Activated T-cell treated with anti-CD3 and anti-CD28 coated beads, Interleukin-2, amount 50 U/mL, for 72 hours (primary cell): ENCODE measurements around the gene RIOX2. TPM values are rescaled to one million over a fixed set of nuclear protein-coding genes. Genes with fewer than 3 reads are reported as not detected.
"Not testable (repeated sequence)": the region's sequence is repeated elsewhere in the genome, so short reads cannot be mapped to it uniquely, and the experiment has no call there.

Source experiments
- ATAC-seq, 2 donors: fragments of 150-1000 bp; cut with Tn5 transposase; replicated peaks in 1 of 2; 2 replicates each; pipeline ENCODE4 v1.10.0; 2021; ENCODE audit warnings: moderate library complexity in 2 of 2, mild to moderate bottlenecking in 1 of 2
- DNase-seq, 2 donors: peaks; one replicate each; pipeline ENCODE4 v3.0.0; 2021 to 2022; ENCODE audit warnings: mixed read lengths in 1 of 2
- H3K27ac Mint-ChIP-seq: one replicate; pipeline ENCODE4 v1.8.0; 2022; ENCODE audit warnings: mild to moderate bottlenecking, moderate library complexity, mixed read lengths
- H3K27me3 Mint-ChIP-seq: one replicate; pipeline ENCODE4 v1.8.0; 2022; ENCODE audit warnings: low read depth, mixed read lengths
- H3K36me3 Mint-ChIP-seq, 2 donors: one replicate each; pipeline ENCODE4 v1.8.0; 2022; ENCODE audit warnings: mixed read lengths in 2 of 2, mild to moderate bottlenecking in 1 of 2; ENCODE audit not compliant: insufficient read depth in 2 of 2
- H3K4me1 Mint-ChIP-seq: one replicate; pipeline ENCODE4 v1.8.0; 2022; ENCODE audit warnings: low read depth, mixed read lengths
- H3K4me3 Mint-ChIP-seq, 2 donors: one replicate each; pipeline ENCODE4 v1.8.0; 2022; ENCODE audit warnings: mild to moderate bottlenecking in 2 of 2, mixed read lengths in 2 of 2, moderate library complexity in 2 of 2
- H3K9me3 Mint-ChIP-seq, 2 donors: one replicate each; pipeline ENCODE4 v1.8.0; 2022; ENCODE audit warnings: mixed read lengths in 2 of 2
- total RNA-seq, 2 donors: library from RNA; stranded (reverse); gene quantifications; one replicate each; pipeline ENCODE4 v1.2.3, GENCODE V29; 2022

The RIOX2 gene
- total RNA-seq: 10 to 100 TPM; 32.8 to 37.8 TPM

- DNase-seq (peak; percentile 84 to 86), ATAC-seq (peak; percentile 91 to 93)
- Mint-ChIP-seq H3K4me1 (peaks cover 78% of the 10 kb centered on the region), H3K9me3 (no peaks in the 10 kb centered on the region), H3K27ac (peak within 1 kb of the TSS; percentile 88), H3K27me3 (no peaks in the 10 kb centered on the region), H3K4me3 (peak within 1 kb of the TSS; percentile 87 to 89), H3K36me3 (peaks cover 2 to 5% of the 10 kb centered on the region in 2 donors)
Measured at GRCh38 chr3:97971679-97972567, at the start of gene RIOX2. TSS of gene RIOX2 (minus strand) at chr3:97972431. CDS start at chr3:97967593, 4,838 bp downstream.

GRCh38 chr3:98020412-98020811 is 48.2 kb upstream of the RIOX2 start:
- H3K36me3 Mint-ChIP-seq: no peaks in the 10 kb centered on the region
- DNase-seq (no peak), ATAC-seq (no peak)
- peaks cover 6% of the 10 kb centered on the region for H3K4me1 Mint-ChIP-seq
- H3K27ac Mint-ChIP-seq: no peak overlapping the region
- H3K4me3 Mint-ChIP-seq: no peak overlapping the region
- H3K9me3 Mint-ChIP-seq: no peaks in the 10 kb centered on the region
- H3K27me3 Mint-ChIP-seq: no peaks in the 10 kb centered on the region

GRCh38 chr3:98018301-98018700 is 46.1 kb upstream of the RIOX2 start:
- H3K36me3 Mint-ChIP-seq: no peaks in the 10 kb centered on the region
- no peak overlapping the region for H3K4me3 Mint-ChIP-seq
- no peak for ATAC-seq

GRCh38 chr3:98014268-98014585 is 42.0 kb upstream of the RIOX2 start:
- Mint-ChIP-seq H3K9me3 (no peaks in the 10 kb centered on the region), H3K4me1 (peaks cover under 1% of the 10 kb centered on the region), H3K36me3 (no peaks in the 10 kb centered on the region), H3K27ac (no peak overlapping the region), H3K4me3 (no peak overlapping the region), H3K27me3 (no peaks in the 10 kb centered on the region)
- ATAC-seq: no peak
- DNase-seq: no peak

More at GRCh38 chr3:98018301-98018700, 46.1 kb upstream of the RIOX2 start:
- Mint-ChIP-seq H3K4me1 (peaks cover 4% of the 10 kb centered on the region), H3K27me3 (no peaks in the 10 kb centered on the region), H3K27ac (no peak overlapping the region), H3K9me3 (no peaks in the 10 kb centered on the region)
- DNase-seq: no peak

GRCh38 chr3:98013411-98014267 is 41.4 kb upstream of the RIOX2 start:
- H3K27ac Mint-ChIP-seq: no peak overlapping the region
- no peak overlapping the region for H3K4me3 Mint-ChIP-seq
- no peaks in the 10 kb centered on the region for H3K27me3 Mint-ChIP-seq
- H3K4me1 Mint-ChIP-seq: peaks cover 7% of the 10 kb centered on the region
- H3K9me3 Mint-ChIP-seq: no peaks in the 10 kb centered on the region
- H3K36me3 Mint-ChIP-seq: no peaks in the 10 kb centered on the region
- DNase-seq (no peak), ATAC-seq (no peak)

GRCh38 chr3:98012979-98013378 is 40.7 kb upstream of the RIOX2 start:
- no peak for ATAC-seq

GRCh38 chr3:98010883-98011449 is 38.7 kb upstream of the RIOX2 start:
- peaks cover 19% of the 10 kb centered on the region for H3K4me1 Mint-ChIP-seq
- not testable (repeated sequence) for H3K4me3 Mint-ChIP-seq, DNase-seq, ATAC-seq, H3K27ac Mint-ChIP-seq, H3K27me3 Mint-ChIP-seq, H3K36me3 Mint-ChIP-seq, H3K9me3 Mint-ChIP-seq

More at GRCh38 chr3:98012979-98013378, 40.7 kb upstream of the RIOX2 start:
- peaks cover 7% of the 10 kb centered on the region for H3K4me1 Mint-ChIP-seq
- no peak overlapping the region for H3K27ac Mint-ChIP-seq
- H3K36me3 Mint-ChIP-seq: no peaks in the 10 kb centered on the region
- no peak overlapping the region for H3K4me3 Mint-ChIP-seq
- no peak for DNase-seq
- H3K27me3 Mint-ChIP-seq: no peaks in the 10 kb centered on the region
- H3K9me3 Mint-ChIP-seq: no peaks in the 10 kb centered on the region

GRCh38 chr3:98010194-98010882 is 38.1 kb upstream of the RIOX2 start:
- DNase-seq (no peak), ATAC-seq (no peak)
- no peaks in the 10 kb centered on the region for H3K36me3 Mint-ChIP-seq
- peaks cover 7% of the 10 kb centered on the region for H3K27me3 Mint-ChIP-seq
- H3K4me3 Mint-ChIP-seq: no peak overlapping the region
- H3K27ac Mint-ChIP-seq: no peak overlapping the region
- H3K4me1 Mint-ChIP-seq: peaks cover 19% of the 10 kb centered on the region
- H3K9me3 Mint-ChIP-seq: peaks cover 0 to 3% of the 10 kb centered on the region in 2 donors

GRCh38 chr3:98008855-98009254 is 36.6 kb upstream of the RIOX2 start:
- H3K27ac Mint-ChIP-seq: no peak overlapping the region
- H3K9me3 Mint-ChIP-seq: peaks cover 0 to 3% of the 10 kb centered on the region in 2 donors
- no peak for ATAC-seq
- H3K4me3 Mint-ChIP-seq: no peak overlapping the region
- no peaks in the 10 kb centered on the region for H3K36me3 Mint-ChIP-seq
- no peak for DNase-seq
- peaks cover 20% of the 10 kb centered on the region for H3K4me1 Mint-ChIP-seq
- peaks cover 7% of the 10 kb centered on the region for H3K27me3 Mint-ChIP-seq

GRCh38 chr3:98005438-98005837 is 33.2 kb upstream of the RIOX2 start:
- DNase-seq: no peak
- Mint-ChIP-seq H3K4me3 (no peak overlapping the region), H3K36me3 (no peaks in the 10 kb centered on the region), H3K27me3 (peaks cover 7% of the 10 kb centered on the region), H3K4me1 (peaks cover 28% of the 10 kb centered on the region), H3K9me3 (peaks cover 0 to 3% of the 10 kb centered on the region in 2 donors), H3K27ac (no peak overlapping the region)
- ATAC-seq: no peak

GRCh38 chr3:98004721-98005120 is 32.5 kb upstream of the RIOX2 start:
- H3K4me3 Mint-ChIP-seq: no peak overlapping the region
- peaks cover 0 to 3% of the 10 kb centered on the region in 2 donors for H3K9me3 Mint-ChIP-seq
- DNase-seq: no peak
- no peaks in the 10 kb centered on the region for H3K36me3 Mint-ChIP-seq
- H3K27me3 Mint-ChIP-seq: peaks cover 7% of the 10 kb centered on the region
- ATAC-seq: no peak
- H3K27ac Mint-ChIP-seq: no peak overlapping the region
- H3K4me1 Mint-ChIP-seq: peaks cover 28% of the 10 kb centered on the region

- peaks cover 20% of the 10 kb centered on the region for H3K4me1 Mint-ChIP-seq
- H3K4me3 Mint-ChIP-seq: no peak overlapping the region
- no peaks in the 10 kb centered on the region for H3K36me3 Mint-ChIP-seq
- peaks cover 7% of the 10 kb centered on the region for H3K27me3 Mint-ChIP-seq
- ATAC-seq (peak in 1 of 2 donors; percentile 44), DNase-seq (no peak)
- peaks cover 0 to 3% of the 10 kb centered on the region in 2 donors for H3K9me3 Mint-ChIP-seq
- H3K27ac Mint-ChIP-seq: no peak overlapping the region
Measured at GRCh38 chr3:98003306-98003969, 31.2 kb upstream of the RIOX2 start.
